ENCODE results near the gene NHSL2. TPM values are rescaled to one million over a fixed set of nuclear protein-coding genes. Genes with fewer than 3 reads are reported as not detected.

Gene NHSL2
- total and polyA plus RNA-seq, 4 donors: 1.4 to 9.9 (median 4.7) TPM

- H3K9ac ChIP-seq (ENCODE audit: insufficient read depth in 1 of 2, low read length in 2 of 2): no peak overlapping the region
- no peaks in the 10 kb centered on the region for H3K27me3 ChIP-seq (ENCODE audit: control insufficient read depth in 3 of 3, insufficient read depth in 3 of 3, low read length in 2 of 3)
- TF ChIP-seq, protein P1, sequence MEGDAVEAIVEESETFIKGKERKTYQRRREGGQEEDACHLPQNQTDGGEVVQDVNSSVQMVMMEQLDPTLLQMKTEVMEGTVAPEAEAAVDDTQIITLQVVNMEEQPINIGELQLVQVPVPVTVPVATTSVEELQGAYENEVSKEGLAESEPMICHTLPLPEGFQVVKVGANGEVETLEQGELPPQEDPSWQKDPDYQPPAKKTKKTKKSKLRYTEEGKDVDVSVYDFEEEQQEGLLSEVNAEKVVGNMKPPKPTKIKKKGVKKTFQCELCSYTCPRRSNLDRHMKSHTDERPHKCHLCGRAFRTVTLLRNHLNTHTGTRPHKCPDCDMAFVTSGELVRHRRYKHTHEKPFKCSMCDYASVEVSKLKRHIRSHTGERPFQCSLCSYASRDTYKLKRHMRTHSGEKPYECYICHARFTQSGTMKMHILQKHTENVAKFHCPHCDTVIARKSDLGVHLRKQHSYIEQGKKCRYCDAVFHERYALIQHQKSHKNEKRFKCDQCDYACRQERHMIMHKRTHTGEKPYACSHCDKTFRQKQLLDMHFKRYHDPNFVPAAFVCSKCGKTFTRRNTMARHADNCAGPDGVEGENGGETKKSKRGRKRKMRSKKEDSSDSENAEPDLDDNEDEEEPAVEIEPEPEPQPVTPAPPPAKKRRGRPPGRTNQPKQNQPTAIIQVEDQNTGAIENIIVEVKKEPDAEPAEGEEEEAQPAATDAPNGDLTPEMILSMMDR (IDR thresholded peaks at IDR 0.05; ENCODE audit: control extremely low read depth, extremely low read depth): no peak
- no peaks in the 10 kb centered on the region for H3K36me3 ChIP-seq (ENCODE audit: control insufficient read depth in 4 of 4, insufficient read depth in 4 of 4, low read length in 4 of 4)
- WGBS, 2 donors: 50 to 71% methylated on average over 9 of the region's 9 CpGs
- H3K27ac ChIP-seq (ENCODE audit: low read depth in 1 of 2, low read length in 1 of 2): no peak overlapping the region
- no peaks in the 10 kb centered on the region for H3K4me1 ChIP-seq (ENCODE audit: control insufficient read depth in 5 of 5, insufficient read depth in 5 of 5, low read length in 5 of 5)
- DNase-seq: no peak
- no peak overlapping the region for H3K4me3 ChIP-seq
- no peak for ATAC-seq (ENCODE audit: insufficient read depth, low FRiP score)
- H3K9me3 ChIP-seq (ENCODE audit: control insufficient read depth in 4 of 4, insufficient read depth in 3 of 4, low read length in 3 of 4): no peaks in the 10 kb centered on the region
Measured at GRCh38 chrX:71989768-71990426, 79.3 kb downstream of the NHSL2 start.

DNA sequence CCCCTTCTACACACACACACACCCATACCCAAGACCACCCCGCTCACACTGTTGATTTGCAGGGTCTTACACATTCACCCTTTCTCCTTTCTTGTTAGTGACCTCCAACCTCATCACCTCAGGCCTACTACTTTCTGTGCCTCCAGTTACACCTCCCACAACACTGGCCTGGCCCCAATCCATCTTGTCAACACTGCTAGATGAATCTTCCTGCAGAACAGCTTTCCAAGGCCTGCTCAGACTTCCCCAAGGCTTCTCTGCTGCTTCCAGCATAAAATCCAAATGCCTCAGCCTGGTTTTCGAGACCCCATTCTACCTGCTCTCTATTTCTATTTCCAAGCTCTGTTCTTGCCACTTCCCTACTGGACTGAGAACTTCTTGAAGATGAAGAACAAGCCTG, 79.9 kb downstream of the NHSL2 start:
- Histone ChIP-seq H3K9ac (ENCODE audit: insufficient read depth in 1 of 2, low read length in 2 of 2) (no peak overlapping the region), H3K4me1 (ENCODE audit: control insufficient read depth in 5 of 5, insufficient read depth in 5 of 5, low read length in 5 of 5) (no peaks in the 10 kb centered on the region), H3K27ac (ENCODE audit: low read depth in 1 of 2, low read length in 1 of 2) (no peak overlapping the region), H3K9me3 (ENCODE audit: control insufficient read depth in 4 of 4, insufficient read depth in 3 of 4, low read length in 3 of 4) (no peaks in the 10 kb centered on the region), H3K27me3 (ENCODE audit: control insufficient read depth in 3 of 3, insufficient read depth in 3 of 3, low read length in 2 of 3) (no peaks in the 10 kb centered on the region), H3K4me3 (no peak overlapping the region), H3K36me3 (ENCODE audit: control insufficient read depth in 4 of 4, insufficient read depth in 4 of 4, low read length in 4 of 4) (no peaks in the 10 kb centered on the region)
- DNase-seq (no peak), ATAC-seq (ENCODE audit: insufficient read depth, low FRiP score) (no peak)
- TF ChIP-seq, protein P1 (IDR thresholded peaks at IDR 0.05; ENCODE audit: control extremely low read depth, extremely low read depth): no peak
- 72 to 97% methylated on average over 2 of the region's 2 CpGs for WGBS, 2 donors

- no peak for ATAC-seq (ENCODE audit: insufficient read depth, low FRiP score)
- Histone ChIP-seq H3K27ac (ENCODE audit: low read depth in 1 of 2, low read length in 1 of 2) (no peak overlapping the region), H3K9ac (ENCODE audit: insufficient read depth in 1 of 2, low read length in 2 of 2) (no peak overlapping the region), H3K9me3 (ENCODE audit: control insufficient read depth in 4 of 4, insufficient read depth in 3 of 4, low read length in 3 of 4) (no peaks in the 10 kb centered on the region), H3K4me1 (ENCODE audit: control insufficient read depth in 5 of 5, insufficient read depth in 5 of 5, low read length in 5 of 5) (no peaks in the 10 kb centered on the region), H3K27me3 (ENCODE audit: control insufficient read depth in 3 of 3, insufficient read depth in 3 of 3, low read length in 2 of 3) (no peaks in the 10 kb centered on the region), H3K36me3 (ENCODE audit: control insufficient read depth in 4 of 4, insufficient read depth in 4 of 4, low read length in 4 of 4) (no peaks in the 10 kb centered on the region), H3K4me3 (no peak overlapping the region)
- 69 to 91% methylated on average over 4 of the region's 4 CpGs for WGBS, 2 donors
- no peak for DNase-seq
- TF ChIP-seq, protein P1 (IDR thresholded peaks at IDR 0.05; ENCODE audit: control extremely low read depth, extremely low read depth): no peak
Measured at GRCh38 chrX:71991164-71991563, 80.5 kb downstream of the NHSL2 start.

GRCh38 chrX:71992711-71993110, 82.1 kb downstream of the NHSL2 start:
- 31 to 50% methylated on average over 7 to 8 of the region's 8 CpGs for WGBS, 2 donors
- ATAC-seq (ENCODE audit: insufficient read depth, low FRiP score): no peak
- Histone ChIP-seq H3K9me3 (ENCODE audit: control insufficient read depth in 4 of 4, insufficient read depth in 3 of 4, low read length in 3 of 4) (no peaks in the 10 kb centered on the region), H3K4me3 (no peak overlapping the region), H3K4me1 (ENCODE audit: control insufficient read depth in 5 of 5, insufficient read depth in 5 of 5, low read length in 5 of 5) (no peaks in the 10 kb centered on the region), H3K9ac (ENCODE audit: insufficient read depth in 1 of 2, low read length in 2 of 2) (no peak overlapping the region), H3K36me3 (ENCODE audit: control insufficient read depth in 4 of 4, insufficient read depth in 4 of 4, low read length in 4 of 4) (no peaks in the 10 kb centered on the region), H3K27ac (ENCODE audit: low read depth in 1 of 2, low read length in 1 of 2) (no peak overlapping the region), H3K27me3 (ENCODE audit: control insufficient read depth in 3 of 3, insufficient read depth in 3 of 3, low read length in 2 of 3) (no peaks in the 10 kb centered on the region)
- no peak for DNase-seq
- TF ChIP-seq, protein P1 (IDR thresholded peaks at IDR 0.05; ENCODE audit: control extremely low read depth, extremely low read depth): no peak
